Keratinocyte (primary cell): ENCODE results near the gene LY6G5B. TPM values are rescaled to one million over a fixed set of nuclear protein-coding genes. Genes with fewer than 3 reads are reported as not detected.

Experiments
- DNase-seq: peaks from one replicate; pipeline ENCODE4 v3.0.0-alpha.2; 2011; ENCODE audit warnings: low read depth, missing footprints, low spot score
- FAIRE-seq: peaks from 2 replicates; lab custom pipeline; 2011; peaks lifted over from hg19 to GRCh38; lab: Jason Lieb, UNC
- H2AFZ ChIP-seq: 2 replicates; pipeline ENCODE4 v1.6.0; 2012; ENCODE audit warnings: low read length, control low read depth, inconsistent platforms; ENCODE audit not compliant: control insufficient read depth
- H3K27ac ChIP-seq: 2 replicates; pipeline ENCODE4 v1.5.1; 2011; ENCODE audit warnings: low read length; ENCODE audit not compliant: control insufficient read depth, insufficient read depth
- H3K27me3 ChIP-seq: 3 replicates; pipeline ENCODE4 v1.6.0; 2011; ENCODE audit warnings: low read length; ENCODE audit not compliant: control insufficient read depth, insufficient read depth; ENCODE audit errors: extremely low read depth
- H3K36me3 ChIP-seq, 2 experiments: 2 replicates in 1 of 2; 3 replicates in 1 of 2; pipeline ENCODE4 v1.5.1; 2011; ENCODE audit warnings: low read length in 2 of 2, mild to moderate bottlenecking in 1 of 2; ENCODE audit not compliant: control insufficient read depth in 2 of 2, insufficient read depth in 2 of 2; ENCODE audit errors: extremely low read depth in 1 of 2
- H3K4me1 ChIP-seq: 3 replicates; pipeline ENCODE4 v1.5.1; 2011; ENCODE audit warnings: low read length; ENCODE audit not compliant: control insufficient read depth, insufficient read depth; ENCODE audit errors: extremely low read depth
- H3K4me2 ChIP-seq: 3 replicates; pipeline ENCODE4 v1.6.0; 2011; ENCODE audit warnings: low read depth, low read length; ENCODE audit not compliant: control insufficient read depth, insufficient read depth; ENCODE audit errors: extremely low read depth
- H3K4me3 ChIP-seq, 3 experiments: fragments of 200-600 bp in 1 of 3; sonication (generic) in 1 of 3; 2 replicates in 2 of 3; 3 replicates in 1 of 3; pipeline ENCODE4 v1.5.1; 2011 to 2016; ENCODE audit warnings: low read length in 3 of 3, mild to moderate bottlenecking in 3 of 3, control low read depth in 2 of 3, inconsistent platforms in 1 of 3, low read depth in 1 of 3, mixed read lengths in 1 of 3, mixed run types in 1 of 3, moderate library complexity in 1 of 3; ENCODE audit not compliant: control insufficient read depth in 2 of 3, insufficient read depth in 2 of 3; ENCODE audit errors: extremely low read depth in 1 of 3
- H3K79me2 ChIP-seq: 2 replicates; pipeline ENCODE4 v1.6.0; 2012; ENCODE audit warnings: low read length; ENCODE audit not compliant: control insufficient read depth, insufficient read depth
- H3K9ac ChIP-seq: 3 replicates; pipeline ENCODE4 v1.6.0; 2011; ENCODE audit warnings: low read length; ENCODE audit not compliant: control insufficient read depth, insufficient read depth; ENCODE audit errors: extremely low read depth
- H3K9me1 ChIP-seq: 3 replicates; pipeline ENCODE4 v1.6.0; 2011; ENCODE audit warnings: low read length; ENCODE audit not compliant: control insufficient read depth, insufficient read depth; ENCODE audit errors: extremely low read depth
- H3K9me3 ChIP-seq: 2 replicates; pipeline ENCODE4 v1.5.1; 2012; ENCODE audit warnings: low read depth, low read length; ENCODE audit not compliant: control insufficient read depth
- H4K20me1 ChIP-seq: 3 replicates; pipeline ENCODE4 v1.6.0; 2011; ENCODE audit warnings: low read length; ENCODE audit not compliant: control insufficient read depth, insufficient read depth; ENCODE audit errors: extremely low read depth
- EZH2 ChIP-seq: IDR thresholded peaks from one replicate; pipeline ENCODE4 v1.6.1; 2012; ENCODE audit warnings: inconsistent platforms, mild to moderate bottlenecking, low read length, moderate library complexity
- dilution Hi-C: fragments of 300-500 bp; cut with MboI; formaldehyde crosslinking; loops from one replicate; pipeline ENCODE4 v1.7.0; 2020; ENCODE audit warnings: low sequenced_read_pairs; ENCODE audit not compliant: extremely low pct_ligation_motif_present
- polyA plus RNA-seq, 5 experiments: library from polyadenylated mRNA; depleted of rRNA in 3 of 5; stranded (reverse) in 3 of 5; stranded (forward) in 1 of 5; unstranded in 1 of 5; fragments of >200 nt; gene quantifications; 1 replicate in 1 of 5; 2 replicates in 3 of 5; 3 replicates in 1 of 5; pipeline versions ENCODE4 v1.2.1 to v1.2.3, GENCODE V29; 2011 to 2012; ENCODE audit warnings: missing spikeins in 2 of 5, low read depth in 1 of 5, low replicate concordance in 1 of 5
- TF ChIP-seq, protein P1 (sequence below), 3 experiments: IDR thresholded peaks in 1 of 3; conservative IDR thresholded peaks in 1 of 3; optimal IDR thresholded peaks in 1 of 3; 2 replicates in 2 of 3; 3 replicates in 1 of 3; pipeline versions ENCODE3 to v1.5.1; 2011; ENCODE audit warnings: low read length in 3 of 3, mild to moderate bottlenecking in 3 of 3, moderate library complexity in 2 of 3, control low read depth in 1 of 3, inconsistent platforms in 1 of 3; ENCODE audit not compliant: insufficient read depth in 2 of 3; ENCODE audit errors: extremely low read depth in 1 of 3

LY6G5B gene
- polyA plus RNA-seq, 1 donor (not counting 4 experiments of a cell fraction or from before 2014, with no cell fraction given), result 5.2 TPM

DNA sequence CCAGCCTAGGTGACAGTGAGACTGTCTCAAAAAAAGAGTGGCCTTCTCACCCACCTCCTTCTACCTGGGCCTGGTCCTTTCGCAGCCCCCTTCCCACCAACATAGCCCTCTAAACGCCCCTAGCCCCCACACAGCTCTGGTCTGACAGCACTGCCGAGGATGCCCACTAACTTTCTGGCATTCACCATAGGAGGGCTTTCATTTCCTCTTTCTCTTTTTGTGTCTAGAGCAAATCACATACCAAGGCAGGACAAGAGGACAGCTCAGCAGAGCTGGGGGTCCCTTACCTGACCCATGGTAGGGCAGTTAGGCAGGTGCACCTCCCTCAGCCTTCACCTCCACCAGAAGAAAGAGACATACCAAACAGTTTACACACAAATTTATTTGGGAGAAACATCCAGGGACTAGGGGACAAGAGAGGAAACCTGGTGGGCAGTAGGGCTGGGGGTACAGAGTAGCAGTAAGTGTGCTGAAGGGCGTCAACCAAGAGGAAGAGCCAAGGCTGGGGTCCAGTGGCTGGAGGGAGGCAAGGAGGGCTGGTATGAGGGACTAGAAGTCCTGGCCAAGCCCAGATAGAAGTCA, 6.6 kb downstream of the LY6G5B start:
- no peak overlapping the region for H3K4me3 ChIP-seq
- TF ChIP-seq, protein P1, sequence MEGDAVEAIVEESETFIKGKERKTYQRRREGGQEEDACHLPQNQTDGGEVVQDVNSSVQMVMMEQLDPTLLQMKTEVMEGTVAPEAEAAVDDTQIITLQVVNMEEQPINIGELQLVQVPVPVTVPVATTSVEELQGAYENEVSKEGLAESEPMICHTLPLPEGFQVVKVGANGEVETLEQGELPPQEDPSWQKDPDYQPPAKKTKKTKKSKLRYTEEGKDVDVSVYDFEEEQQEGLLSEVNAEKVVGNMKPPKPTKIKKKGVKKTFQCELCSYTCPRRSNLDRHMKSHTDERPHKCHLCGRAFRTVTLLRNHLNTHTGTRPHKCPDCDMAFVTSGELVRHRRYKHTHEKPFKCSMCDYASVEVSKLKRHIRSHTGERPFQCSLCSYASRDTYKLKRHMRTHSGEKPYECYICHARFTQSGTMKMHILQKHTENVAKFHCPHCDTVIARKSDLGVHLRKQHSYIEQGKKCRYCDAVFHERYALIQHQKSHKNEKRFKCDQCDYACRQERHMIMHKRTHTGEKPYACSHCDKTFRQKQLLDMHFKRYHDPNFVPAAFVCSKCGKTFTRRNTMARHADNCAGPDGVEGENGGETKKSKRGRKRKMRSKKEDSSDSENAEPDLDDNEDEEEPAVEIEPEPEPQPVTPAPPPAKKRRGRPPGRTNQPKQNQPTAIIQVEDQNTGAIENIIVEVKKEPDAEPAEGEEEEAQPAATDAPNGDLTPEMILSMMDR (optimal IDR thresholded peaks at IDR 0.05 in 1 of 3, IDR thresholded peaks at IDR 0.05 in 1 of 3, conservative IDR thresholded peaks at IDR 0.05 in 1 of 3; ENCODE audit: extremely low read depth in 1 of 3, insufficient read depth in 2 of 3, low read length in 3 of 3), result no peak
- no peak for TF ChIP-seq EZH2
- H3K79me2 ChIP-seq, result no peaks in the 10 kb centered on the region
- no peak overlapping the region for H3K27ac ChIP-seq
- no peak overlapping the region for H2AFZ ChIP-seq
- no peak overlapping the region for H3K9ac ChIP-seq
- H3K9me3 ChIP-seq, result no peaks in the 10 kb centered on the region
- no peaks in the 10 kb centered on the region for H4K20me1 ChIP-seq
- H3K4me1 ChIP-seq, result peaks cover 7% of the 10 kb centered on the region
- H3K4me2 ChIP-seq, result no peak overlapping the region
- no peaks in the 10 kb centered on the region for H3K27me3 ChIP-seq
- peaks cover 7 to 11% of the 10 kb centered on the region in 2 experiments for H3K36me3 ChIP-seq
- FAIRE-seq, result no peak
- DNase-seq, result no peak
- dilution Hi-C loops, result no loop called here
- H3K9me1 ChIP-seq, result no peaks in the 10 kb centered on the region

DNA sequence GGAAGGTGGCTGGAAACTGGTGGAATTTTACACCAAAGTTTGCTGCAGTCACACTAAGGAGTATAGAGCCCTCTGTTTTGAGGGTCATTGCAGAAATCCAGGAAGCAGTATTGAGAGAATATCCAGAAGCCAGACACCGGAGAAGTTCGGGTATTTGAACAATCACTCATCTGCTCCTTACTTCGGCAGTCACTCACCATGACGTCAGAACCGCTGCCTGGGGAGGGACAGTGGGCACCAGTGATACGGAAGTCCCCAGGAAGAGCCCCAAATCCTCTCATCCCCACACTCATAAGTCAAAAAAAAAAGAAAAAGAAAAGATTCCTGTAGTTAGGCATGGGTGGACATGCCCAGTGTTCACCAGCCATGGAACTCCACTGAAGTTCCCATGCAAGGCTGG, 7.1 kb downstream of the LY6G5B start:
- Histone ChIP-seq H4K20me1 (no peaks in the 10 kb centered on the region), H2AFZ (no peak overlapping the region), H3K36me3 (peaks cover 2 to 6% of the 10 kb centered on the region in 2 experiments), H3K4me3 (no peak overlapping the region), H3K27me3 (no peaks in the 10 kb centered on the region), H3K4me1 (peaks cover 11% of the 10 kb centered on the region), H3K27ac (no peak overlapping the region), H3K79me2 (no peaks in the 10 kb centered on the region), H3K9me3 (no peaks in the 10 kb centered on the region), H3K9ac (no peak overlapping the region), H3K4me2 (no peak overlapping the region), H3K9me1 (no peaks in the 10 kb centered on the region)
- no peak for TF ChIP-seq EZH2
- TF ChIP-seq, protein P1 (optimal IDR thresholded peaks at IDR 0.05 in 1 of 3, IDR thresholded peaks at IDR 0.05 in 1 of 3, conservative IDR thresholded peaks at IDR 0.05 in 1 of 3; ENCODE audit: extremely low read depth in 1 of 3, insufficient read depth in 2 of 3, low read length in 3 of 3), result no peak
- dilution Hi-C loops, result no loop called here
- no peak for DNase-seq
- FAIRE-seq, result no peak
